Endothelial cell of umbilical vein (primary cell): ENCODE results near the gene MAGI1. TPM values are rescaled to one million over a fixed set of nuclear protein-coding genes. Genes with fewer than 3 reads are reported as not detected.
A peak's percentile ranks its signal among the peaks of the same experiment; 100 is the strongest.

Source experiments
- BruUV-seq: library from RNA; stranded (reverse); fragments of 400-500 nt; replicated peaks from 2 replicates; lab custom pipeline; 2021; lab: Mats Ljungman, UMichigan
- CTCF ChIA-PET: fragments of 300-600, 350-600 bp; sonication (Branson Sonifier 250); formaldehyde crosslinking; loops from one replicate; lab custom pipeline; 2021; ENCODE audit warnings: antibody characterized with exemption, inconsistent platforms; lab: Charles Lee
- POLR2A ChIA-PET: fragments of 300-600, 350-600 bp; sonication (Branson Sonifier 250); formaldehyde crosslinking; loops from one replicate; lab custom pipeline; 2021; ENCODE audit warnings: antibody characterized with exemption, inconsistent platforms; lab: Charles Lee
- DNase-seq: peaks from one replicate; pipeline ENCODE4 v3.0.0-alpha.2; 2011; ENCODE audit warnings: low read depth, low spot score
- FAIRE-seq: peaks from 2 replicates; lab custom pipeline; 2011; peaks lifted over from hg19 to GRCh38; lab: Jason Lieb, UNC
- H2AFZ ChIP-seq: 2 replicates; pipeline ENCODE4 v1.6.0; 2012; ENCODE audit warnings: low read depth, low read length, control low read depth, inconsistent platforms
- H3K27ac ChIP-seq: 2 replicates; pipeline ENCODE4 v1.5.1; 2011; ENCODE audit warnings: low read depth, mild to moderate bottlenecking, control low read depth, low read length, moderate library complexity; ENCODE audit not compliant: insufficient read depth
- H3K27me3 ChIP-seq, 2 experiments: 2 replicates each; pipeline versions ENCODE4 v1.6.0 to v1.6.1; 2011; ENCODE audit warnings: low read length in 2 of 2, mixed read lengths in 1 of 2; ENCODE audit not compliant: control insufficient read depth in 2 of 2, insufficient read depth in 2 of 2
- H3K36me3 ChIP-seq, 2 experiments: 2 replicates in 1 of 2; 3 replicates in 1 of 2; pipeline ENCODE4 v1.5.1; 2011; ENCODE audit warnings: low read length in 2 of 2, mild to moderate bottlenecking in 1 of 2, moderate library complexity in 1 of 2; ENCODE audit not compliant: control insufficient read depth in 2 of 2, insufficient read depth in 2 of 2; ENCODE audit errors: extremely low read depth in 1 of 2
- H3K4me1 ChIP-seq: 3 replicates; pipeline ENCODE4 v1.5.1; 2011; ENCODE audit warnings: mild to moderate bottlenecking, low read length; ENCODE audit not compliant: control insufficient read depth, insufficient read depth; ENCODE audit errors: extremely low read depth
- H3K4me2 ChIP-seq: 2 replicates; pipeline ENCODE4 v1.6.1; 2011; ENCODE audit warnings: low read length, control low read depth, mixed read lengths; ENCODE audit not compliant: insufficient read depth
- H3K4me3 ChIP-seq, 3 experiments: fragments of 200-600 bp in 1 of 3; sonication (generic), shearing (Covaris generic) in 1 of 3; replicated peaks in 1 of 3; 2 replicates each; pipeline ENCODE4 v1.5.1; 2011 to 2016; ENCODE audit warnings: control low read depth in 3 of 3, low read length in 3 of 3, mild to moderate bottlenecking in 2 of 3, inconsistent platforms in 1 of 3, low read depth in 1 of 3, moderate library complexity in 1 of 3; ENCODE audit not compliant: insufficient read depth in 1 of 3
- H3K79me2 ChIP-seq: 2 replicates; pipeline ENCODE4 v1.6.0; 2012; ENCODE audit warnings: low read length, inconsistent platforms; ENCODE audit not compliant: control insufficient read depth, insufficient read depth
- H3K9ac ChIP-seq: replicated peaks from 2 replicates; pipeline ENCODE3; 2011; ENCODE audit warnings: low read length, control low read depth; ENCODE audit not compliant: insufficient read depth; ENCODE audit errors: extremely low read depth
- H3K9me1 ChIP-seq: replicated peaks from 3 replicates; pipeline ENCODE4 v1.6.0; 2011; ENCODE audit warnings: mild to moderate bottlenecking, low read length; ENCODE audit not compliant: control insufficient read depth, insufficient read depth; ENCODE audit errors: extremely low read depth
- H3K9me3 ChIP-seq: replicated peaks from 2 replicates; pipeline ENCODE4 v1.5.1; 2012; ENCODE audit warnings: low read length, inconsistent platforms; ENCODE audit not compliant: control insufficient read depth, insufficient read depth
- H4K20me1 ChIP-seq: replicated peaks from 2 replicates; pipeline ENCODE3; 2011; ENCODE audit warnings: mild to moderate bottlenecking, low read length; ENCODE audit not compliant: control insufficient read depth, insufficient read depth; ENCODE audit errors: extremely low read depth
- FOS ChIP-seq: IDR thresholded peaks from 2 replicates; pipeline ENCODE4 v1.6.1; 2011; ENCODE audit warnings: mild to moderate bottlenecking, low read length, moderate library complexity, borderline replicate concordance; ENCODE audit not compliant: insufficient read depth
- GATA2 ChIP-seq: IDR thresholded peaks from 2 replicates; pipeline ENCODE4 v1.7.0; 2011; ENCODE audit warnings: low read depth, mild to moderate bottlenecking, moderate library complexity, mixed read lengths, low read length; ENCODE audit not compliant: insufficient read length, insufficient read depth
- POLR2AphosphoS5 ChIP-seq: IDR thresholded peaks from 2 replicates; pipeline ENCODE4 v1.6.1; 2012; ENCODE audit warnings: low read depth, mild to moderate bottlenecking, control low read depth, low read length, moderate library complexity; ENCODE audit not compliant: insufficient read depth
- dilution Hi-C: fragments of 300-500 bp; cut with MboI; formaldehyde crosslinking; loops from one replicate; pipeline ENCODE4 v1.15.0; 2019; ENCODE audit warnings: low sequenced_read_pairs; ENCODE audit not compliant: extremely low pct_ligation_motif_present
- intact Hi-C: fragments of 100-400 bp; cut with micrococcal nuclease; formaldehyde crosslinking; loops from one replicate; pipeline ENCODE4 v1.10.0; 2022
- polyA plus RNA-seq, 4 experiments: library from polyadenylated mRNA; depleted of rRNA in 3 of 4; stranded (reverse) in 3 of 4; unstranded in 1 of 4; fragments of >200 nt; gene quantifications; 2 replicates each; pipeline versions ENCODE4 v1.2.1 to v1.2.3, GENCODE V29; 2011 to 2012; ENCODE audit warnings: missing spikeins in 1 of 4
- total RNA-seq: library from RNA; stranded (reverse); gene quantifications from 2 replicates; pipeline ENCODE4 v1.2.3, GENCODE V29; 2021

Gene MAGI1
- total and polyA plus RNA-seq, 2 donors (not counting 3 experiments of a cell fraction or from before 2014, with no cell fraction given): 10.1 to 47.9 TPM

- ChIA-PET POLR2A (no interaction called here), CTCF (interaction anchor here (0.8 to 1.9 kb wide), 12 partner anchors 9 to 395 kb away, joined by 3 to 6 read pairs (median 4); no protein-coding TSS in a partner anchor)
- Histone ChIP-seq H3K36me3 (no peaks in the 10 kb centered on the region), H3K4me2 (peak overlapping the region; percentile 38), H3K9me3 (no peaks in the 10 kb centered on the region), H3K9ac (no peak overlapping the region), H3K4me1 (peaks cover 10% of the 10 kb centered on the region), H3K79me2 (no peaks in the 10 kb centered on the region), H3K27me3 (no peaks in the 10 kb centered on the region), H3K9me1 (no peaks in the 10 kb centered on the region), H4K20me1 (no peaks in the 10 kb centered on the region), H3K27ac (no peak overlapping the region), H3K4me3 (no peak overlapping the region), H2AFZ (no peak overlapping the region)
- intact Hi-C loops: no loop called here
- TF ChIP-seq FOS (peak; percentile 45), GATA2 (no peak)
- peak; percentile 35 for DNase-seq
- no TSS peak for BruUV-seq
- dilution Hi-C loops: no loop called here
- FAIRE-seq: peak; percentile 64
These were observed 204.8 kb downstream of the MAGI1 start for GRCh38 chr3:65833761-65834505.

- no peak for FAIRE-seq
- DNase-seq: no peak
- Histone ChIP-seq H3K9me1 (no peaks in the 10 kb centered on the region), H3K4me1 (peaks cover 10% of the 10 kb centered on the region), H3K36me3 (no peaks in the 10 kb centered on the region), H3K27ac (no peak overlapping the region), H3K4me3 (no peak overlapping the region), H2AFZ (no peak overlapping the region), H3K4me2 (no peak overlapping the region), H3K9me3 (no peaks in the 10 kb centered on the region), H3K9ac (no peak overlapping the region), H3K27me3 (no peaks in the 10 kb centered on the region), H3K79me2 (no peaks in the 10 kb centered on the region), H4K20me1 (no peaks in the 10 kb centered on the region)
- POLR2A ChIA-PET: no interaction called here
- intact Hi-C loops (no loop called here), dilution Hi-C loops (no loop called here)
- no peak for TF ChIP-seq POLR2AphosphoS5
- TF ChIP-seq GATA2: no peak
- peak; percentile 12 for TF ChIP-seq FOS
- no TSS peak for BruUV-seq
- CTCF ChIA-PET: interaction anchor here (1.1 kb wide), 1 partner anchor 47 kb away, joined by 4 read pairs; no protein-coding TSS in a partner anchor
These were observed 206.8 kb downstream of the MAGI1 start for GRCh38 chr3:65831733-65832425.
